IPS-18c (cell line): ENCODE measurements around the gene ST3GAL4.
"Not testable (repeated sequence)": the region's sequence is repeated elsewhere in the genome, so short reads cannot be mapped to it uniquely, and the experiment has no call there.

ENCODE experiments used
- H3K4me3 ChIP-seq: 2 replicates; pipeline ENCODE4 v1.7.0; 2013; ENCODE audit warnings: low read depth, mild to moderate bottlenecking, low read length, moderate library complexity; ENCODE audit not compliant: insufficient read depth
- H3K9me3 ChIP-seq: one replicate; pipeline ENCODE4 v1.6.1; 2013; ENCODE audit warnings: mild to moderate bottlenecking, low read length, moderate library complexity; ENCODE audit not compliant: control insufficient read depth, insufficient read depth

Gene ST3GAL4

DNA sequence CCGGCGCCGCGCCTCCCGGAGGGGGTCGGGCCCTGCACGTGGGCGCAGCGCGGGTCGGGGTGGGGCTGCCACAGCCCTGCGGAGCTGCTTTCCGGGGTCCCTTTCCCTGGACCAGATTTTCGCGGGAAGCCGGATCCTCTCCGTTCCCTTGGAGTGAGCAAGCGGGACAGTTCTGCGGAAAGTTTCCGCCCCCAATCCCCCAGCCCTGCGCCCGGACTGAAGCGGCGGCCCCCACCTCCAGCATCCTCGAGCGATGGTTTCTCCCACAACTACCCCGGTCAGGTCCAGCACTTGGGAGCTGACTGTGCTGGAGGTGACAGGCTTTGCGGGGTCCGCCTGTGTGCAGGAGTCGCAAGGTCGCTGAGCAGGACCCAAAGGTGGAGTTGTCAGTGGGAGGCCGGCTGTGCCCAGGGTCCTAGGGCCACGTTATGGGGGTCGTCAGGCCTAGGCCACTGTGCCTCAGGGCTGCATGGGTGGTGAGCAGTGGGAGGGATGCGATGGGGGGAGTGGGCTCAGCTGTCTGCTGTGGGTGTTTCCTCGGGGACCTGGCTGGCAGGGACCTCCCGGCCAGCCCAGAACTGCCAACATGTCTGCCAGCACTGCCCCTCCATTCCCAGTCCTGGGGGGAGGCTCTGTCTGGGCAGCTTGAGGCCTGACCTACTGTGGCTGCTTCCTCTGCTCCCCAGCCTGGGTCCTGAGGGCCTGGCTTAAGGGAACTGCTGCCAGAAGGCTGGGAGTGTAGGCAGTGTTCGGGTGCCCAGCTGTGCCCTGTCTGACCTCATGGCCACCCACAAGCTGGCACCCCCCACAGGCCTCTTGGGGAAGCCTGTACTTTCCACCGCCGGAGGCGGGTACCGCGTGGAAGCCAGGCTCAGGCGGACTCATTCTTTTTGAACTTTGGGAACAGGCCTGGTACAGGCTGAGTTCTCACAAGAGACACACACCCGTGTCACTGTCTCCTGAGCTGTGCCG is 726 bp downstream of the ST3GAL4 start:
- H3K9me3 ChIP-seq: no peaks in the 10 kb centered on the region
- peak overlapping the region; percentile 91 for H3K4me3 ChIP-seq

GRCh38 chr11:126357055-126357962 is 1.8 kb downstream of the ST3GAL4 start:
- H3K4me3 ChIP-seq: no peak overlapping the region
- H3K9me3 ChIP-seq: no peaks in the 10 kb centered on the region

GRCh38 chr11:126357969-126358762 is 2.7 kb downstream of the ST3GAL4 start:
- Histone ChIP-seq H3K9me3 (no peaks in the 10 kb centered on the region), H3K4me3 (no peak overlapping the region)

GRCh38 chr11:126358763-126359160 is 3.3 kb downstream of the ST3GAL4 start:
- Histone ChIP-seq H3K9me3 (no peaks in the 10 kb centered on the region), H3K4me3 (no peak overlapping the region)

DNA sequence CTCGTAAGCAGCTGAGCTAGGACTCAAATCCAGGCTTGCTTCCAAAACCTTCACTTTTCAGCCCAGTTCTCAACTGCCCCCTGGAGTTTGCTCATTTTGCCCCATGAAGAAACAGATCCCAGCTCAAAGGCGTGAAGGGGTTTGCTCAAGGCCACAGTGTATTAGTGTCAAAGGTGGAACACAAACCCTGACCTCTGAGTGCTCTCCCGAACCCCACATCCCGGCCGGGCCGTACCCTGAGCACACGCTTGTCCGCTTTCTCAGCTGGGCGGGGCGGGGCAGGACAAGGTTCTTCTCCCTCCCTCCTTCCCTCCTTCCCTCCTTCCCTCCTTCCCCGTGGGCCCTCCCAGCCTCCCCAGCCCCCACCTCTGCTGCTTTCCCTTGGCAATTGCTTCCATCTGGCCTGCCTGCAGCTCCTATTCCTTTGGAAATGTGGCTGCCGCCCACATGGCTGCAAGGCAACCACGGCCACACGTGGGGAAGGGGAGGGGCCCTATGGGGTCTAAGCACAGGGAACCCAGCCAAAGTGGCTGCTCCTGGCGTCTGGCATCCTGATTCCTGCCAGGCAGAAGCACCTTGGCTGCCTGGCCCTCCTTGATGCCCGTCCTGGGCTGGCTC is 4.1 kb downstream of the ST3GAL4 start:
- no peak overlapping the region for H3K4me3 ChIP-seq

DNA sequence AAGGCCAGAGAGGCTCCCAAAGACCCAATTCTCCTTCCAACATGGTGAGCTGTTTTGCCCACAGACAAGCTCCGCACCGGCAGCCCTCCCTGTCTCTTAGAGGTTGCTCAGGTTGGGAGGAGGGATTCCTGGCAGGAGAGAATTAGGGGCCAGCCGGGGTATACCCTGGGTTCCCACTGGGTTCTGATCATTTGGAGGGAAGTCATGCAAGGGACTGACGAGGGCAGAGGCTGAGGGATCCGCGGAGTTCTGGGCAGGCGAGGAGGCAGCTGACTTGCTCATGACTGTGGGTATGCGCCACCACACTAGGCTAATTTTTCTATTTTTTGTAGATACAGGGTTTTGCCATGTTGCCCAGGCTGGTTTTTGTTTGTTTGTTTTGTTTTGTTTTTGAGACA is 4.6 kb downstream of the ST3GAL4 start:
- Histone ChIP-seq H3K4me3 (no peak overlapping the region), H3K9me3 (no peaks in the 10 kb centered on the region)

More for the DNA sequence above, 4.1 kb downstream of the ST3GAL4 start:
- H3K9me3 ChIP-seq: no peaks in the 10 kb centered on the region

DNA sequence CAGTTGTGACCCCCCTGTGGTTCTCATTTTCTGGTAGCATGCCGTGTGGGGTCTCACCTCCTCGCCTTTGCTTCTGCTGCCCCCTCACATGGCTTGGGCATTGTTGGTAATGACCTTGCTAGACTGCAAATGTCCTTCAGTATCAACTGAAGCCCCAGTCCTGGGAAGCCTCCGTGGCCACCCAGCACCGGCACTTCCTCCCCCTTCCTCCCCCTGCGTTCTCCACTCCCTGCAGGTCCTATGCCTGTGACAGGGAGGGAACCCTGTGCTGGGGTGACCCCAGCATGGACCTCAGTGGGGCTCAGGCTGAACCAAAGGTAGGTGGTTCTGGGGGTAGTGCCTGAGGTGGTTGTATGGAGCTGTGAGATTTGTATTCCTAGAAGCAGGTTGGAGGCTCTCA is 5.9 kb downstream of the ST3GAL4 start:
- H3K4me3 ChIP-seq: no peak overlapping the region
- H3K9me3 ChIP-seq: no peaks in the 10 kb centered on the region

DNA sequence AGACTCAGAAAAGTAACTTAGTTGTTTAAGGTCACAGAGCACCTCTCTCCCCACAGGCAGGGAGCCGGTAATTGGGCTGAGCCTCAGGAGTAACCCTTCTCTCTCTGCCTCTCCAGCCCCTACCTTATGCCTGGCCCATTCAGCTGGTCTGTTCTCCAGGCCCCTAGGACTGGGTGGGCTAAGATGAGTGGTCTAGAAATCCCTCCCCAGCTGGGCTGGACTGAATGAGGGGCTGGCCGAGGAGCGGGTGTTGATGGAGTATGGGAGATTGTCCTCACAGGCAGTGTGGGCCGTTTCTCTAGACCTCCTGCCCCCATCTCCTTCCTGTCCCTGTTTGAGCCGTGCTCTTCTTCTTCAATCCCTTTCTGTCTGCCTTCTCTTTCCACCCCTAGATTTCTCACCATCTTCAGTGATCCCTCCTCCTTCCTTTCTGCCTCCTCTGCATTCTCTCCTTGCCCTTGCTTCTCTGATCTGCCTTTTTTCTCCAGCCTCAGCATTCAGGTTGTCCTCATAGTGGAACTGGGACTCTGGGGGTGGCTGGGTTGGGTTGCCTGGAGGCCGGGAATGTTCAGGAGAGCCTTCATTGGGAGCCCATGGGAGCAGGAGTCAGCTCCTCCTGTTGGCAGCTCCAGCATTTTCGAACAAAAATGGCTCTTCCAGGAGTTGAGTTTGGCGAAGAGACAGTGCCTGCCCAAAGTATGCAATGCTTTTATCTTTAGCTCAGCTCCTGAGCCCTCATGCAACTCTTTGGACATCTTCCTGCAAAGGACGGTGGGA is 7.6 kb downstream of the ST3GAL4 start:
- Histone ChIP-seq H3K4me3 (no peak overlapping the region), H3K9me3 (no peaks in the 10 kb centered on the region)

DNA sequence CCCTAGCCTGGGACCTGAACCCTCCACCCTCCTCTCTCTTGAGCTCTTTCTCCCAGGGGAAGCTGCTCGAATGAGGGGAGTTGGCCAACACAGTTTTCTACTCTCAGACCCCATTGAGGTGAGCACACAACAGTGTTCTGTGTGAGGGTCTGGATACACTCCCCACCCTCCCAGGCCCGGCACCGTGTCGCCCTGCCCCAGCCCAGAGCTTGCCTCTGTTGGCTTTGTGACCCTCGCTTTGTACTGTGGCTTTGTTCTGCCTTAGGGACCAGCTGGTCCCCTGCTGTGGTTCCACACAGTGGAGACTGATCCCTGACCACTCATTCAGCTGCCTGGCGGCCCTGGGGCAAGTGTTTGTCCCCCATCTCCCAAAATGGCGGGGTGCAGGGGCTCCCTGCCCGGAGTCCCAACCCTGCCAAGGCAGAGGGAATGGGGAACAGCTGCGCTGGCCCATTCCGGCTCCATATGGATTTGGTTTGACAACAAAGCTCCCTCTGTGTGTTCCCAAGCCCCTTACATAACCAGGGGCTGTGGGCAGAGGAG is 8.3 kb downstream of the ST3GAL4 start:
- Histone ChIP-seq H3K9me3 (no peaks in the 10 kb centered on the region), H3K4me3 (no peak overlapping the region)

DNA sequence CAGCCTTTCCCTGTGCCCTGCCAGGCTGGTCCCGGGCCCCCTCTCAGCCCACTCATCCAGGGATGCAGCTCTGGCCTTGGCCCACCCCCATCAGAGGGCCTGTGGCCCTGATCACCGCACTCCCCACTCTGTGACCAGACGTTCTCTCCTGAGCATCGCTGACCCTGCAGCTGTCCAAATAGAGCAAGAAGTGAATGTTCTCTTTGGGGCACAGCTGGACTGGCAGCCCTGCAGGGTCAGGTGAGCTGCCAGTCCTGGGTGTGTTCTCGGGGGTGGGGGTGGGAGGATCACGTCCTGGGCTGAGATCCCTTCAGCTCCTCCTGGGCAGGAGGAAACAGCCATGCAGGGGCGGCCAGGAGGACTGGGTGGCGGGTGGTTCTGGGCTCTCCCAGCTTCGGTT is 9.2 kb downstream of the ST3GAL4 start:
- H3K4me3 ChIP-seq, H3K9me3 ChIP-seq: not testable (repeated sequence)

GRCh38 chr11:126365508-126365907 is 10.0 kb downstream of the ST3GAL4 start:
- H3K4me3 ChIP-seq, H3K9me3 ChIP-seq: not testable (repeated sequence)

- no peaks in the 10 kb centered on the region for H3K9me3 ChIP-seq
- no peak overlapping the region for H3K4me3 ChIP-seq
Observed at GRCh38 chr11:126366064-126366822, 10.8 kb downstream of the ST3GAL4 start.

DNA sequence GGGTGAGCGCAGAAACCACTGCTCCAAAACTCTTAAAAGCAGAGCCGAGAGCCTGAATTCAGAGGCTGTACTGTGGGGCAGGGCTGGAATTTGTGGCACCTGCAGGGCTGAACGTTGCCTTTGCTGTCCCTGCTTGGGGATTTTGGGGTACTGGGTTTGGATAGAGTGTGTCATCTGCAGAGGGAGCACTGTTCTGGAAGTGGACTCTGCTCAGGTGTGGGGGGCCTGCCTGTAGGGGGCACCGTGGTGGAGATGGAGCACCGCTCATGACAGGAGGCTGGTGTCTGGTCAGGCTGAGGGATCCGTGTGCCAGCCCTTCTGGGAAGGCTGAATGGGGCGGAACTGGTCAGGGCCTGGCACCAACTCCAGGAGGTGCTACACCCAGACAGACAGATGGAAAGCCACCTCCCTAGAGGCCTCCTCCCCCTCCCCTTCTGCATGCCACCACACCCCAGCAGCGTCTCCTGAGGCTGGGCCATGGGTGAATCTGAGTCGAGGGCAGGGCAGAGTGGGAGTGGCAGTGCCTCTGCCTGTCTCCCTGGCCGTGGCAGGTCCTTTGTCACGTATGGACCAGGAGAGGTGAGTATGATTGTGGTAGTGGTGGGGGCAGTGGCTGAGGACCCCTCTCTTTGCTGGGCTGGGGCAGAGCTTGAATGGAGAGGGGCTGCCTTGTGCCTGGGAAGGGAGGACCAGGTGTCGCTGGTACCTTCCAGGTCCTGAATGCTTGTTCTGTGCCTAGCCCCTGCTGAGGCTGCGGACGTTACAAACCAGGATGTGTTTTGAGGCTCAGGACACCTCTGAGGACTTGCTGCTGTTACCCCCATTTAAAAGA is 11.6 kb downstream of the ST3GAL4 start:
- H3K9me3 ChIP-seq, H3K4me3 ChIP-seq: not testable (repeated sequence)

DNA sequence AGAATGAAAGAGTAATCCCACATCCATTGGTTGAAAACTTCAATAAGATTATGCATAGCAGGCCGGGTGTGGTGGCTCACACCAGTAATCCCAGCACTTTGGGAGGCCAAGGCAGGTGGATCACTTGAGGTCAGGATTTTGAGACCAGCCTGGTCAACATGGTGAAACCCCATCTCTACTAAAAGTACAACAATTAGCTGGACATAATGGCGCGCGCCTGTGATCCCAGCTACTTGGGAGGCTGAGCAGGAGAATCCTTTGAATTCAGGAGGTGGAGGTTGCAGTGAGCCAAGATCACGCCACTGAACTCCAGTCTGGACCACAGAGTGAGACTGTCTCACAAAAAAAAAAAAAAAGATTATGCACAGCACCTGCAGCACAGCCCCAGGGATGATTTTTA is 12.3 kb downstream of the ST3GAL4 start:
- not testable (repeated sequence) for H3K4me3 ChIP-seq, H3K9me3 ChIP-seq
